Left hindlimb (tissue), 1 donor: ENCODE results near the gene RAD51B.

Experiments
- DNase-seq: peaks from one replicate; pipeline ENCODE4 v3.0.0-alpha.2; 2018

Gene RAD51B

GRCh38 chr14:68632054-68632895, 812.7 kb downstream of the RAD51B start:
- no peak for DNase-seq

DNA sequence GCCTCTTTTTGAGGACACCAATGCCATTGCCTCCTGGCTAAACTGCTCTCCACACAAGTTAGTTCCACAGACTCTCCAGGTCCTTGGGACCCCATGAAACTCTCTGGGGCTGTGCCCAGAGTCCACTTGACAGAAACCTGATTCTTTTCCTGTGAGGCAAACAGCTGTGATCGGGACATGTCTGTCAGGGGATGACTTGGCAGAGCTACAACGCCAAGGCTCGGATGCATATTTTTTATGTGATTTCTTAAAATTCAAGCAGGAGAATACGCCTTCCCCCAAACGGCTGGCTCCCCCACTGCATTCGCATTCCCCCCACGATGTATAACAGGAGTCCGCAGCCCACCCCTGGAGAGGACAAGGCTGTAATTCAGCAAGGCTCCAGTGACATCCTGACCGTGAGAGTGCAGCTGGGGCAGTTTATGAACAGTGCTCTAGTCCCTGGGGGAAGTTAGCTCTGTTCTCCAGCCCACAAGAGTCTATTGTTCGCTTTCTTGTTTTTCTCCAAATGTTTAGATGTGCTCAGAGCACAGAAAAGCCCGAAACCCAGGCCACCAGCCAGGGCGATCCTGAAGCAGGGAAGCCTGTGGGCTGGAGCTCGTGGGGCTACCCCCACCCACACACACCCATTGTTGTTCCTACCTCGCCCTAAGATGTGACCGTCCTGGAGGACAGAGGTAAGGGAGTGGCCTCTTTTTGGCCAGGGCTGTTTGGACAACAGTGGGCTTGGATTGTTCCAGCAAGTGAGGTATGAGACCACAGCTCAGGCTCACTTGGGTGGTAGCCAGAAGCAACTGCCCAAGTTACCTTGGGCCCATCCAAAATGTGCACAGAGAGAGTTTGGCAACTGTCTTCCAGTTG, 813.8 kb downstream of the RAD51B start:
- peak; percentile 87 for DNase-seq

DNA sequence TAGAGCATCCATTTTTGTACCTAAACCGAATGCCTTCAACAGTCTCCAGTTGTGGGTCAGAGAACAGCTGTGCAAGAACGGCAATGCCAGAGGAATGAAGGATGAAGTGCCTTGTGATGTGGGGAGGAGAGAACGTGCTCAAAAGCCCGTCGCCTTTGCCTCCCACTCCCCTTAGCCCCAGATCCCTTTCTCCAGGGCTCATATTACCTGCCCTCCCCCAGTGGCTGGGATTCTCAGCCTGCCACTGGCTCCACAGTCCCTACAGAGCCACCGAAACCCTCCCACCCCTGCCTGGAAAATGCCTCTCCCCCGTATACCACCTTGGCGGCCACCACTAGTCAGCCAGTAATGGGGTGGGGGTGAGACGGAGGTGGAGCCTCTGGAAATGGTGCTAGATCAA, 814.8 kb downstream of the RAD51B start:
- DNase-seq = no peak

DNA sequence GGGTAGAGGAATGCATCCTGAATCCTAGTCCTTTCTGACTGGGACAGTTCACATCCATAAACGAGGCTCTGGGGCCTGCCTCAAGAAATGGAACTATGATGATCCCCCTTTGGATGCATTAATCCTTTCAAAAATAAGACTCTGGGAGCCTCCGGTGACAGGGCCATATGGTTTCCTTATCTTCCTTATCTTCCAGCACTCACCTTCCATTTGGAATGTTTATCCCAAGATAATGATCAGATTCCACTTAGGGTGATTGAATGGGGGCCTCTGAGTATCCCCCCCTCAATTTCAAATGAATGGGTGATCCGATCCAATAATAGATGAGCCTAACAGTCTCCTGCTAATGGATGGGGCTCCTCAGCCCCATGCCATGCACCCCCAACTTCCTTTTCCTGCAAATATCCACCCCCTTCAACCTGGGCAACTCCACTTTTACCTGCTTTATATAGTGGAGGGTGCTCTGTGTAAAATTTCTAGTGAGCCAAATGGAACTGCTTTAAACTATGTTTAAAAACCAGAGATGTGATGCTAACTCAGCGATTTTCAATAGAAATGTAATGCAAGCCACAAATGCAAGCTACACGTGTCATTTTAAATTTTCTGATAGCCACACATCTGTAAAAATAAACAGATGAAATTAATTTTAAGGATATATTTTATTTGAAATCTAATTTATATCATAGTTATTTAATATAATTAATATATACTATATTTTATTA, 815.5 kb downstream of the RAD51B start:
- DNase-seq = no peak

DNA sequence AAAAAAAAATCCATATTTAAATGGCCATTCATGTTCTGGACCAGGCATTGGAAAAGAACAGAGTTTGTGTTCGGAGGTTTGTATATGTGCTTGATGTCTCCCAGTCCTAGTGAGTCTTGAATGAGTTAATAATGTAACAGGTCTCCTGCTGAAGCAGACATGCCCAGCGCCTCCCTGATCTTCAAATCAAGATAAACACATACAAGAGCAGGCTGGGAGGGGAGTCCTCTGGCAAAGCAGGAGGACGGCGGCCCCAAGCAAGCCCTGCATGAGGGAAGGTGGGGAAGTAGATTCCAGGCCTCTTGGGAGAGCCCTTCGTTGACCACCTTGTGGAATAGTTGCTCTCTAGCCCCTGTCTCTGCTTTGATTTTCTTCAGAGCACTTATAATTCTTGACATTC, 817.0 kb downstream of the RAD51B start:
- DNase-seq = no peak

GRCh38 chr14:68637106-68638021, 817.8 kb downstream of the RAD51B start:
- DNase-seq = no peak

GRCh38 chr14:68638141-68638999, 818.8 kb downstream of the RAD51B start:
- no peak for DNase-seq

DNA sequence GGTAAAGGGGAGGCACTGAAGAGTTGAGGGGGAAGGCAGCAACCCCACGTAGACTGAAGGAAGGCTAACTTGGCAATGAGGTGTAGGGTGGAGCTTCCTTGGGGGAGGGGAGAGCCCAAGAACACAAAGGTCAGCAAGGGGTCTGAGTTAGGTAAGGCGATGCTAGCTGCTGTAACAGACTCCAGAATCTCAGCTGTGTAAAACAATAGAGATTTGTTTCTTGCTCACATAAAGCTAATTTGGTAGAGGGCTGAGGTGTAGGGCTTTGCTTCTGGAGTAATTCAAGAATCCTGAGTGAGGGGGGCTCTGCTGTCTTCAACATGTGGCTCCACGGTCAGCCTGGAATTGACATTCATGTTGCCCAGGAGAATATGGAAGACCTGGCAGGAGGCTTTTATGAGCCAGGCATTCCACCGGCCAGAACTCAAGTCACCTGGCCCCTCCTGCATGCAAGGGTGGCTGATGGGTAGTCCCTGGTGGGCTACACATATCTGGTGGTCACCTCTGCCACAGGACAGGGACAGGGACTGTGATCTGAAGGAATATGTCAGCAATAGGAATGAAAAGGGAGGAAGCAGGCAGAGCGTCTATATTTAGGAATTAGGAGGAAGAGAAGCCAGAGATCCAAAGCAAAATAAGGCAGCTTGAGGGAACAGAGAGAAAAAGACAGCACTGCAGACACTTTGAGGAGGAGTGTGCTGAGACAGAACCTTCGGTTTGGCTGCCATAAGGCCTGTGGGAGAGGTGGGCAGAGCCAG, 819.6 kb downstream of the RAD51B start:
- DNase-seq = no peak

DNA sequence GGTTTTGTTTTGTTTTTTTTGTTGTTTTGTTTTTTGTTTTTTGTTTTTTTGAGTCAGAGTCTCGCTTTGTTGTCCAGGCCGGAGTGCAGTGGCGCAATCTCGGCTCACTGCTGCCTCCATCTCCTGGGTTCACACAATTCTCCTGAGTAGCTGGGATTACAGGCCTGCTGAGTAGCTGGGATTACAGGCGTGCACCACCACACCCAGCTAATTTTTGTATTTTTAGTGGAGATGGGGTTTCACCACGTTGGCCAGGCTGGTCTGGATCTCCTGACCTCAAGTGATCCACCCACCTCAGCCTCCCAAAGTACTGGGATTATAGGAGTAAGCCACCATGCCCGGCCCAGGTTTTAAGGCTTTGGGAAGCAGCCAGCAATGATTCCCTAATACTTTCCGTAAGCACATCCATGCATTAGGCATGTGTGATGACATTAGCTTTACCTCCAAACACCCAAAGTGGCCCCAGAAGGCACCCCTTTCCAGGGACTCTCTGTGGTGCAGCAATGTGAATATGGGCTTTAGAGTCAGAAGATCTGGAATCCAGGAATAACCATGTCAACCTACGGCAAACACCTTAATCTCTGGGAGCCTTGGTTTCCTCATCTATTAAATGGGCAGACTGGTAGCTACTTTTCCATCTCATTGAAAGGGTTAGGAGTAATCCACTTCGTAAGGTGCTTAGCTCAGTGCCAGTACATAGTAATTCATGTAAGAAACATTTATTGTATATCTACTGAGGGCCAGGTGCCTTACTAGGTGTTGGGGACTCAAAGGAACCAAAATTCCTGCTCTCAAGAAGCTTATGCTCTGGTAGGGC, 820.4 kb downstream of the RAD51B start:
- no peak for DNase-seq

GRCh38 chr14:68643673-68644072, 824.1 kb downstream of the RAD51B start:
- no peak for DNase-seq

DNA sequence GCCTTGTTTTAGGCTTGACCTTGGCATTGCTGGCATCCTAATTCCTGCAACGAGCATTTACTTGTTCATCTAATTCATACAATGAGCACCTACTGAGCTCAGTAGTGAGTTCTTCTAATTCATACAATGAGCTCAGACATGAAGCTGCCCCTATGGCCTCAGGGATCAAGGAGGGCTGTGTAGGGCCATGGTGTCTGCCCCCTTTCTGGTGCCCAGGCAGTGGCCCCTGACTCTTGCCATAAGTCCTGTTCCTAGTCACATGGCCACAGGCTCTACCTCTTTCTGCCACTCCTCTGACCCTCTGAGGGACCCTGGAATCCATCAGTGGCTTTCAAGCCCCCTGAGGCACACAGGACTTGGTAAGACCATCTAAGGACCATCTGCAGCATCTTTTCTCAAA, 824.5 kb downstream of the RAD51B start:
- DNase-seq = no peak

GRCh38 chr14:68645371-68645770, 825.8 kb downstream of the RAD51B start:
- no peak for DNase-seq

DNA sequence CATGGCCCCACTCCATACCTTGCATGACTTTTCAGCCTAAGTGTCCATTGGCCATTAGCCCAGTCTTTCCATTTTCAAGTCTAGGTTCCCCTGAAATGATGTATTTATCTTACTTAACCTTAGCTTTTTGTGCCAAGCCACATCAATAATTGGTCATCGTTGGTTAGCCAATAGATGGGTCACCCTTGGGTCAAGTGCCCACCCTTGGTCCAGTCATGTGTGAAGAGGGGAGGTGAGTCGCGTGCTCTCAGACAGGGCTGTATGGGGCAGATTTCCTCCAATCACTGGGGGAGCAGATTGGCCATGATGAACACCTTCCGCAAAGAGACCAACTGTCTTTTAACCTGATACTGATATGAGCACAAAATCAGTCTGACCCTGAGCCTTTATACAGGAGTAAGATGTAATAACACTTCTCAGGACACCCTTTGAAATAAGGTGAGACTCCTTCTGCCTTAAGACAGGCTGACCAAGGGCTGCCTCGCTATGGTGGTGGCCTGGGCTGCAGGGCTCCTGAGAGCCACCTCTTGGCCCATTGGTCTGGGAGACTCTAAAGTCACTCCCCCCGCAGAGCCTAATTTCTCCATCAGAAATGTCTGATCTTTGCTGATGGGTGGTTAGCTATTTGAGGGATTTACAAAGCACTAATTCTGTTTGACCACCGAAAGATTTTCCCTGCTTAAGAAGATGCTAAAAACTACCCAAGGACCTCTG, 830.1 kb downstream of the RAD51B start:
- DNase-seq = no peak

DNA sequence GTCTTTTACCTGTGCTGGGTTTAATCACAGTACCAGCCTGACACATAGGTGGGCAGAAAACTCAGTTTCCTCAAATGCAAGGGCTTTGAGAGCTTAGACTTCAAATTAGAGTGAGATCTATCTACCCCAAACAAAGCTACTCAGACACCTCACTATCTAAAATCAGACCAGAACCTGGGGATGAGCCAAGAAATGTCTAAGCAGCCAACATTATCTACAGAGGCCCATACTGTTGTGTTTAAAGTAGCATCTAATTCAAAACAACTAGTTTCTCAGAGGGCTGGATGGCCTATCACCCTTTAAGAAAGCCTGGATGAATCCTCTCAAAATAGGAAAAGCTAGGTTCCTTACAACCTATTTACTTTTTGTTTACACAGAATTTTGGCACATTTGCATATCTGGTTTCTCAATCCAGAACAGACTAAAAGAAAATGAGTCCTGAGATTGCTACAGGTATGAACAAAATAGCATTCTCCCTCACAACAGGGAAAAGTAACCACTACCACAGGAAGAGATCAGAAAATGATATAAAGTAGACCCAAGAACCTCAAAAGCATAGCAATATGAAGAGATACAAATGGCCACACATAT, 830.9 kb downstream of the RAD51B start:
- no peak for DNase-seq

GRCh38 chr14:68651075-68651474, 831.5 kb downstream of the RAD51B start:
- no peak for DNase-seq

GRCh38 chr14:68651652-68652432, 832.3 kb downstream of the RAD51B start:
- DNase-seq = peak; percentile 65

- no peak for DNase-seq
Observed at GRCh38 chr14:68652433-68652690, 832.8 kb downstream of the RAD51B start.

DNA sequence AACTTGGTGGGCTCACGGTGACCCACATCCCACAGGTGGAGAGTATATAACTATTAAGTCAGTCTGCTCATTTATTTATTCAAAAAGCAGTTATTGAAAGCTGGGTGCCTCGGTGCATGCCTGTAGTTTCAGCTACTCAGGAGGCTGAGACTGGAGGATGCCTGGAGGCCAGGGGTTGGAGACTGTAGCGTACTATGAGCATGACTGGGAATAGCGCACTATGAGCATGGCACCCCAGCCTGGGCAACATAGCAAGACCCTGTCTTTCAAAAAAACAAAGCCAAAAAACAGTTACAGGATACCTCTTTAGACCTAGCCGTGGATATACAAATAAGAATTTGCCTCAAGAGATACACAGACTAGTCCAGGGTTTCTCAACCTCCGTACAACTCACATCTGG, 833.5 kb downstream of the RAD51B start:
- DNase-seq = no peak
